GM23248 (cell line): Measurements from ENCODE around the gene RPL37A. TPM values are rescaled to one million over a fixed set of nuclear protein-coding genes. Genes with fewer than 3 reads are reported as not detected.

Experiments
- DNase-seq: peaks from one replicate; pipeline ENCODE4 v3.0.0-alpha.2; 2015
- H2AFZ ChIP-seq: fragments of 200-600 bp; sonication (generic); 2 replicates; pipeline ENCODE4 v1.6.1; 2016; ENCODE audit warnings: antibody characterized with exemption
- H3F3A ChIP-seq: fragments of 200-600 bp; sonication (generic); 2 replicates; pipeline ENCODE4 v1.6.1; 2016; ENCODE audit warnings: mild to moderate bottlenecking, antibody characterized with exemption, mixed run types; ENCODE audit not compliant: insufficient read depth
- H3K27ac ChIP-seq: fragments of 200-600 bp; sonication (generic); 2 replicates; pipeline ENCODE4 v1.5.1; 2016; ENCODE audit warnings: mild to moderate bottlenecking
- H3K27me3 ChIP-seq: fragments of 200-600 bp; sonication (generic); replicated peaks from 2 replicates; pipeline ENCODE4 v1.6.1; 2016; ENCODE audit warnings: mild to moderate bottlenecking; ENCODE audit not compliant: insufficient read depth
- H3K36me3 ChIP-seq: fragments of 200-600 bp; sonication (generic); 2 replicates; pipeline ENCODE4 v1.6.1; 2016; ENCODE audit warnings: low read depth, mild to moderate bottlenecking
- H3K4me1 ChIP-seq: fragments of 200-600 bp; sonication (generic); 2 replicates; pipeline ENCODE4 v1.6.1; 2016; ENCODE audit warnings: mild to moderate bottlenecking; ENCODE audit not compliant: insufficient read depth
- H3K4me2 ChIP-seq: fragments of 200-600 bp; sonication (generic); one replicate; pipeline ENCODE4 v1.6.1; 2016; ENCODE audit warnings: mild to moderate bottlenecking; ENCODE audit not compliant: unreplicated experiment
- H3K4me3 ChIP-seq: fragments of 200-600 bp; sonication (generic); 2 replicates; pipeline ENCODE4 v1.5.1; 2016; ENCODE audit warnings: mild to moderate bottlenecking
- H3K79me2 ChIP-seq: fragments of 200-600 bp; sonication (generic); 2 replicates; pipeline ENCODE4 v1.6.1; 2016; ENCODE audit warnings: mild to moderate bottlenecking; ENCODE audit not compliant: insufficient read depth
- H3K9ac ChIP-seq: fragments of 200-600 bp; sonication (generic); 2 replicates; pipeline ENCODE4 v1.6.1; 2016; ENCODE audit warnings: mild to moderate bottlenecking
- H3K9me2 ChIP-seq: fragments of 200-600 bp; sonication (generic); 2 replicates; pipeline ENCODE4 v1.6.1; 2016; ENCODE audit warnings: mixed run types, mild to moderate bottlenecking, moderate library complexity; ENCODE audit not compliant: insufficient read depth
- H3K9me3 ChIP-seq: fragments of 200-600 bp; sonication (generic); one replicate; pipeline ENCODE4 v1.6.1; 2017; ENCODE audit warnings: low read depth
- H4K20me1 ChIP-seq: fragments of 200-600 bp; sonication (generic); 2 replicates; pipeline ENCODE4 v1.6.0; 2016; ENCODE audit not compliant: insufficient read depth
- EZH2 ChIP-seq: fragments of 200-600 bp; sonication (generic); IDR thresholded peaks from 2 replicates; pipeline ENCODE4 v1.6.1; 2018; ENCODE audit warnings: antibody characterized with exemption, mild to moderate bottlenecking; ENCODE audit not compliant: insufficient read depth, poor library complexity, severe bottlenecking
- EZH2phosphoT487 ChIP-seq: fragments of 200-600 bp; sonication (generic); IDR thresholded peaks from 2 replicates; pipeline ENCODE4 v1.6.1; 2018; ENCODE audit warnings: antibody characterized with exemption, moderate library complexity, mild to moderate bottlenecking, low read depth; ENCODE audit not compliant: insufficient read depth
- WGBS, 2 experiments: methylation state at CpG; one replicate each; pipeline ENCODE4 v1.1.6; 2015 to 2017; ENCODE audit warnings: low lambda C conversion rate in 2 of 2, low coverage in 1 of 2; ENCODE audit errors: missing lambda C conversion rate in 2 of 2; 5-methylcytosine and 5-hydroxymethylcytosine counted together
- in situ Hi-C: fragments of 300-500 bp; cut with MboI; formaldehyde crosslinking; loops from 2 replicates; pipeline ENCODE4 v1.15.0; 2020
- polyA plus RNA-seq: library from polyadenylated mRNA; unstranded; fragments of >200 nt; fragmentation: Nextera tagmentation; extraction: Ambion mirVana; gene quantifications from 2 replicates; pipeline ENCODE4 v1.2.1, GENCODE V29; 2016
- total RNA-seq: library from RNA; depleted of rRNA; stranded (reverse); fragments of >200 nt; shearing (Covaris generic); gene quantifications from 2 replicates; pipeline ENCODE4 v1.2.3, GENCODE V29; 2014

The RPL37A gene
- total and polyA plus RNA-seq, 2 experiments from 2014 or later = 979 to 1,708 TPM

GRCh38 chr2:216535454-216535995, 36.9 kb downstream of the RPL37A start:
- Histone ChIP-seq H3K27me3 (no peaks in the 10 kb centered on the region), H3K9me3 (no peaks in the 10 kb centered on the region), H3K4me1 (peaks cover 37% of the 10 kb centered on the region), H3K4me3 (peak overlapping the region; percentile 27; the same call in 1 of the 2 replicates), H3K36me3 (no peaks in the 10 kb centered on the region), H3F3A (peaks cover 43% of the 10 kb centered on the region), H3K4me2 (peak overlapping the region; percentile 65), H2AFZ (peak overlapping the region; percentile 29), H3K27ac (peak overlapping the region; percentile 66), H3K9me2 (no peaks in the 10 kb centered on the region), H3K9ac (peak overlapping the region; percentile 31), H4K20me1 (no peaks in the 10 kb centered on the region), H3K79me2 (no peaks in the 10 kb centered on the region)
- in situ Hi-C loops = no loop called here
- TF ChIP-seq EZH2phosphoT487 (no peak), EZH2 (no peak)
- peak; percentile 91 for DNase-seq
- WGBS, 2 experiments = 2 to 3% methylated on average over 10 of the region's 10 CpGs

- H3K9ac ChIP-seq = no peak overlapping the region
- H3K27me3 ChIP-seq = no peaks in the 10 kb centered on the region
- H3K9me3 ChIP-seq = no peaks in the 10 kb centered on the region
- peaks cover 37% of the 10 kb centered on the region for H3K4me1 ChIP-seq
- peak overlapping the region; percentile 70 for H2AFZ ChIP-seq
- no peaks in the 10 kb centered on the region for H3K79me2 ChIP-seq
- H4K20me1 ChIP-seq = no peaks in the 10 kb centered on the region
- in situ Hi-C loops = no loop called here
- TF ChIP-seq EZH2 (no peak), EZH2phosphoT487 (no peak)
- H3F3A ChIP-seq = peaks cover 43% of the 10 kb centered on the region
- 7 to 14% methylated on average over 6 of the region's 6 CpGs for WGBS, 2 experiments
- no peaks in the 10 kb centered on the region for H3K9me2 ChIP-seq
- peak overlapping the region; percentile 49 for H3K27ac ChIP-seq
- peak overlapping the region; percentile 65 for H3K4me2 ChIP-seq
- H3K36me3 ChIP-seq = no peaks in the 10 kb centered on the region
- peak; percentile 62 for DNase-seq
- no peak overlapping the region for H3K4me3 ChIP-seq
Measured at GRCh38 chr2:216536734-216537210, 38.1 kb downstream of the RPL37A start.

- Histone ChIP-seq H3K36me3 (no peaks in the 10 kb centered on the region), H3K27me3 (no peaks in the 10 kb centered on the region), H3K4me2 (no peak overlapping the region), H3K4me3 (no peak overlapping the region), H2AFZ (no peak overlapping the region), H3F3A (peaks cover 43% of the 10 kb centered on the region), H4K20me1 (no peaks in the 10 kb centered on the region), H3K27ac (0 out of 2 replicates have a peak overlapping the region, but pooled peaks have one; percentile 49), H3K4me1 (peaks cover 37% of the 10 kb centered on the region), H3K9ac (no peak overlapping the region), H3K9me3 (no peaks in the 10 kb centered on the region), H3K9me2 (no peaks in the 10 kb centered on the region), H3K79me2 (no peaks in the 10 kb centered on the region)
- TF ChIP-seq EZH2phosphoT487 (no peak), EZH2 (no peak)
- 50 to 69% methylated on average over 4 of the region's 4 CpGs for WGBS, 2 experiments
- no peak for DNase-seq
- in situ Hi-C loops = no loop called here
Measured at GRCh38 chr2:216537366-216537765, 38.7 kb downstream of the RPL37A start.

- no peaks in the 10 kb centered on the region for H3K36me3 ChIP-seq
- no peaks in the 10 kb centered on the region for H3K79me2 ChIP-seq
- H3K4me1 ChIP-seq = peaks cover 37% of the 10 kb centered on the region
- no peaks in the 10 kb centered on the region for H3K27me3 ChIP-seq
- 92 to 93% methylated on average over 5 of the region's 5 CpGs for WGBS, 2 experiments
- TF ChIP-seq EZH2 (no peak), EZH2phosphoT487 (no peak)
- H3K9me3 ChIP-seq = no peaks in the 10 kb centered on the region
- H3K4me2 ChIP-seq = no peak overlapping the region
- in situ Hi-C loops = no loop called here
- peaks cover 43% of the 10 kb centered on the region for H3F3A ChIP-seq
- DNase-seq = no peak
- H3K27ac ChIP-seq = no peak overlapping the region
- no peak overlapping the region for H3K4me3 ChIP-seq
- H3K9ac ChIP-seq = no peak overlapping the region
- no peak overlapping the region for H2AFZ ChIP-seq
- H3K9me2 ChIP-seq = no peaks in the 10 kb centered on the region
- H4K20me1 ChIP-seq = no peaks in the 10 kb centered on the region
Measured at GRCh38 chr2:216538538-216538937, 39.9 kb downstream of the RPL37A start.
